Fibroblast of mammary gland (primary cell): ENCODE data around the gene TPCN2.

Experiments used
- DNase-seq: peaks from one replicate; pipeline ENCODE4 v3.0.0-alpha.2; 2010; ENCODE audit warnings: low read depth
- H3K4me3 ChIP-seq: 2 replicates; pipeline ENCODE4 v1.5.1; 2011; ENCODE audit warnings: low read depth, mild to moderate bottlenecking, low read length, moderate library complexity; ENCODE audit not compliant: control insufficient read depth
- TF ChIP-seq, protein P1 (sequence below): conservative IDR thresholded peaks from 2 replicates; pipeline ENCODE4 v1.5.1; 2011; ENCODE audit warnings: low read depth, low read length, inconsistent platforms; ENCODE audit not compliant: control insufficient read depth, insufficient read depth

Gene TPCN2

DNA sequence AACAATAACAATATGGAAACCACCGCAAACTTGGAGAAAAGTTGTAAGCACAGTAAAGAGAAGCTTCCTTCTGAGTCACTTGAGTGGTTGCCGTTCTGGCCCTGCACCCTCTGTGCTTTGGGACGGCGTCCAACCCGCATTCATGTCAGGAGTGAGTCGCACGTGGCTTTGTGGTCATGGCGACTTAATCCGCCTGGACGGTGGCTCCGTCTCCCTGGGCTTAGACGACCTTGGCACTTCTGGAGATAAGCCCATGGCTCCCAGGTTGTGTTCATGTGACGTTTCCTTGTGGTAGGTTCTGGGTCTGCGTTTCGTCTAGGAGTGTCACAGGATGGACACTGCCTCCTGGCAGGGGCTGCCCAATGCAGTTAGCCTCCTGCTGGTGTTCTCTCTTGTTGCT is 40.5 kb downstream of the TPCN2 start:
- H3K4me3 ChIP-seq, result no peak overlapping the region
- peak; percentile 86 for DNase-seq
- TF ChIP-seq, protein P1, sequence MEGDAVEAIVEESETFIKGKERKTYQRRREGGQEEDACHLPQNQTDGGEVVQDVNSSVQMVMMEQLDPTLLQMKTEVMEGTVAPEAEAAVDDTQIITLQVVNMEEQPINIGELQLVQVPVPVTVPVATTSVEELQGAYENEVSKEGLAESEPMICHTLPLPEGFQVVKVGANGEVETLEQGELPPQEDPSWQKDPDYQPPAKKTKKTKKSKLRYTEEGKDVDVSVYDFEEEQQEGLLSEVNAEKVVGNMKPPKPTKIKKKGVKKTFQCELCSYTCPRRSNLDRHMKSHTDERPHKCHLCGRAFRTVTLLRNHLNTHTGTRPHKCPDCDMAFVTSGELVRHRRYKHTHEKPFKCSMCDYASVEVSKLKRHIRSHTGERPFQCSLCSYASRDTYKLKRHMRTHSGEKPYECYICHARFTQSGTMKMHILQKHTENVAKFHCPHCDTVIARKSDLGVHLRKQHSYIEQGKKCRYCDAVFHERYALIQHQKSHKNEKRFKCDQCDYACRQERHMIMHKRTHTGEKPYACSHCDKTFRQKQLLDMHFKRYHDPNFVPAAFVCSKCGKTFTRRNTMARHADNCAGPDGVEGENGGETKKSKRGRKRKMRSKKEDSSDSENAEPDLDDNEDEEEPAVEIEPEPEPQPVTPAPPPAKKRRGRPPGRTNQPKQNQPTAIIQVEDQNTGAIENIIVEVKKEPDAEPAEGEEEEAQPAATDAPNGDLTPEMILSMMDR, result no peak

- TF ChIP-seq, protein P1, result no peak
- no peak for DNase-seq
These were observed 43.0 kb downstream of the TPCN2 start for GRCh38 chr11:69091638-69092165.

DNA sequence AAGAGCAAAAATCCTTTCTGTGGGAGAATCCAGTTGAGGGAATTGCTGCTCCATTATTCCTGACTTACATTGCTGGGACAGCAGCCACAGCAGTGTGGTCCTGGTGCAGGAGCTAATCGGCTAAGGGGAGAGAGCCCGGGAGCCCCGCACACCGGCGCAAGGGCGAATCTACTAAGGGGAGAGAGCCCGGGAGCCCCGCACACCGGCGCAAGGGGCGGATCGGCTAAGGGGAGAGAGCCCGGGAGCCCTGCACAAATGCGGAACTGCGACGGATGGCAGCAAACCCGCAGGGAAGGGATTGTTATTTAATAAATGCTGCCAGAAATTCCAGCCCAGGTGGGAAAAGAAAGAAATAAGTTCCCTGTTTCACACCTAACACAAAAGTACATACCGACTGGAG is 43.5 kb downstream of the TPCN2 start:
- DNase-seq, result no peak
- TF ChIP-seq, protein P1, result no peak
- H3K4me3 ChIP-seq, result no peak overlapping the region

More at GRCh38 chr11:69091638-69092165, 43.0 kb downstream of the TPCN2 start:
- no peak overlapping the region for H3K4me3 ChIP-seq

GRCh38 chr11:69093106-69093505 is 44.4 kb downstream of the TPCN2 start:
- TF ChIP-seq, protein P1, result no peak
- DNase-seq, result no peak
- no peak overlapping the region for H3K4me3 ChIP-seq

GRCh38 chr11:69094111-69094914 is 45.6 kb downstream of the TPCN2 start:
- no peak overlapping the region for H3K4me3 ChIP-seq
- no peak for DNase-seq
- TF ChIP-seq, protein P1, result no peak

DNA sequence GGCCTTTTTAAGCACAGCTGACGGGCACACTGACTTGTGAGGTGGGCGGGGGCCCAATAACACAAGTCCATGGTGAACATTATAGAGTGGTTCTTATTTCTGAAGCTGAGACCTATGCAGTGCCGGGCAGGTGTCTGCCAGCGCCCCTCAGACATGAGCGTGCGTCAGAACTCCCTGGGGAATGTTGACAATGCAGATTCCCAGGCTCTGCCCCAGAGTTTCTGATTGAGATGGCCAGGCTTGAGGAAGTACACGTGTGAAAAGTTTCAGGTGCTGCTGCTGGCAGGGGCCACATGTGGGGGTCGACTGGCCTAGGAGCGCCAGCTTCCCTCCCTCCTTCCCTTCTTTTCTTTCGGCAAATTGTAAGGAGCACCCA is 46.2 kb downstream of the TPCN2 start:
- no peak for DNase-seq
- TF ChIP-seq, protein P1, result no peak
- no peak overlapping the region for H3K4me3 ChIP-seq
